ENCODE results near the gene THEM5.

- TF ChIP-seq EZH2 (IDR thresholded peaks at IDR 0.05; ENCODE audit: borderline replicate concordance, low read length), result no peak
- TF ChIP-seq, protein P1, sequence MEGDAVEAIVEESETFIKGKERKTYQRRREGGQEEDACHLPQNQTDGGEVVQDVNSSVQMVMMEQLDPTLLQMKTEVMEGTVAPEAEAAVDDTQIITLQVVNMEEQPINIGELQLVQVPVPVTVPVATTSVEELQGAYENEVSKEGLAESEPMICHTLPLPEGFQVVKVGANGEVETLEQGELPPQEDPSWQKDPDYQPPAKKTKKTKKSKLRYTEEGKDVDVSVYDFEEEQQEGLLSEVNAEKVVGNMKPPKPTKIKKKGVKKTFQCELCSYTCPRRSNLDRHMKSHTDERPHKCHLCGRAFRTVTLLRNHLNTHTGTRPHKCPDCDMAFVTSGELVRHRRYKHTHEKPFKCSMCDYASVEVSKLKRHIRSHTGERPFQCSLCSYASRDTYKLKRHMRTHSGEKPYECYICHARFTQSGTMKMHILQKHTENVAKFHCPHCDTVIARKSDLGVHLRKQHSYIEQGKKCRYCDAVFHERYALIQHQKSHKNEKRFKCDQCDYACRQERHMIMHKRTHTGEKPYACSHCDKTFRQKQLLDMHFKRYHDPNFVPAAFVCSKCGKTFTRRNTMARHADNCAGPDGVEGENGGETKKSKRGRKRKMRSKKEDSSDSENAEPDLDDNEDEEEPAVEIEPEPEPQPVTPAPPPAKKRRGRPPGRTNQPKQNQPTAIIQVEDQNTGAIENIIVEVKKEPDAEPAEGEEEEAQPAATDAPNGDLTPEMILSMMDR (conservative IDR thresholded peaks at IDR 0.05 in 1 of 2, IDR thresholded peaks at IDR 0.05 in 1 of 2; ENCODE audit: extremely low read depth in 1 of 2, insufficient read depth in 1 of 2, low read depth in 1 of 2, low read length in 2 of 2), result no peak
These were observed 3.6 kb downstream of the THEM5 start for GRCh38 chr1:151849871-151850270.

Data from mammary epithelial cell (primary cell).